SU-DHL-6 (cell line): ENCODE measurements around the gene EPB41L3.

Experiments used
- H2AFZ ChIP-seq: fragments of 200-600 bp; sonication (generic); 2 replicates; pipeline ENCODE4 v1.6.1; 2014; ENCODE audit warnings: low read depth, mild to moderate bottlenecking, moderate library complexity, mixed read lengths, antibody characterized with exemption, low read length; ENCODE audit not compliant: severe bottlenecking
- H3F3A ChIP-seq: fragments of 200-600 bp; shearing (Covaris generic); 2 replicates; pipeline ENCODE4 v1.6.0; 2016; ENCODE audit warnings: antibody characterized with exemption, mild to moderate bottlenecking; ENCODE audit not compliant: insufficient read depth
- H3K27ac ChIP-seq: fragments of 200-600 bp; sonication (generic); 2 replicates; pipeline ENCODE4 v1.5.1; 2016; ENCODE audit warnings: low read depth, mild to moderate bottlenecking, low read length, moderate library complexity, mixed read lengths
- H3K27me3 ChIP-seq: fragments of 200-600 bp; sonication (generic), shearing (Covaris generic); 2 replicates; pipeline ENCODE4 v1.6.0; 2014; ENCODE audit warnings: mild to moderate bottlenecking, low read length
- H3K36me3 ChIP-seq: fragments of 200-600 bp; sonication (generic); 2 replicates; pipeline ENCODE4 v1.6.1; 2014; ENCODE audit warnings: mild to moderate bottlenecking, low read length, mixed read lengths
- H3K4me2 ChIP-seq: fragments of 300-600, 200-600 bp; shearing (Covaris generic), sonication (generic); 2 replicates; pipeline ENCODE4 v1.6.0; 2014; ENCODE audit warnings: low read length, low read depth, mild to moderate bottlenecking; ENCODE audit not compliant: poor library complexity, severe bottlenecking
- H3K4me3 ChIP-seq: fragments of 200-600 bp; sonication (generic); 2 replicates; pipeline ENCODE4 v1.5.1; 2014; ENCODE audit warnings: antibody characterized with exemption, low read length, mild to moderate bottlenecking, mixed read lengths; ENCODE audit not compliant: insufficient read depth, poor library complexity, severe bottlenecking
- H3K79me2 ChIP-seq: fragments of 200-600 bp; sonication (generic); 2 replicates; pipeline ENCODE4 v1.6.1; 2014; ENCODE audit warnings: mild to moderate bottlenecking, low read length, moderate library complexity; ENCODE audit not compliant: insufficient read depth
- H3K9ac ChIP-seq: fragments of 200-600 bp; sonication (generic); 2 replicates; pipeline ENCODE4 v1.7.0; 2014; ENCODE audit warnings: mild to moderate bottlenecking, low read length
- H3K9me2 ChIP-seq: fragments of 200-600 bp; sonication (generic); replicated peaks from 2 replicates; pipeline ENCODE4 v1.6.1; 2014; ENCODE audit warnings: low read length; ENCODE audit not compliant: insufficient read depth
- H3K9me3 ChIP-seq: fragments of 200-600 bp; sonication (generic); 2 replicates; pipeline ENCODE4 v1.6.1; 2014; ENCODE audit warnings: low read length, mixed read lengths; ENCODE audit not compliant: insufficient read depth
- H4K20me1 ChIP-seq: fragments of 200-600 bp; sonication (generic); 2 replicates; pipeline ENCODE4 v1.6.1; 2014; ENCODE audit warnings: low read depth, mild to moderate bottlenecking, antibody characterized with exemption, low read length, moderate library complexity, mixed read lengths
- CTCF ChIP-seq: fragments of 200-600 bp; sonication (generic); IDR thresholded peaks from one replicate; pipeline ENCODE4 v1.5.1; 2017; ENCODE audit warnings: antibody characterized with exemption, mild to moderate bottlenecking, low read length, moderate library complexity; ENCODE audit not compliant: insufficient read depth, poor library complexity, severe bottlenecking
- EZH2phosphoT487 ChIP-seq: fragments of 200-600 bp; sonication (generic), shearing (Covaris generic); conservative IDR thresholded peaks from 2 replicates; pipeline ENCODE4 v1.6.1; 2018; ENCODE audit warnings: mild to moderate bottlenecking, antibody characterized with exemption, low read length, moderate library complexity, mixed read lengths

EPB41L3 gene

GRCh38 chr18:5415665-5416064, 128.1 kb downstream of the EPB41L3 start:
- no peak overlapping the region for H3K4me2 ChIP-seq
- no peaks in the 10 kb centered on the region for H3K27me3 ChIP-seq
- H3K27ac ChIP-seq: no peak overlapping the region
- no peaks in the 10 kb centered on the region for H4K20me1 ChIP-seq
- no peaks in the 10 kb centered on the region for H3K36me3 ChIP-seq
- no peak overlapping the region for H3K4me3 ChIP-seq
- no peaks in the 10 kb centered on the region for H3K9me2 ChIP-seq
- no peak for TF ChIP-seq CTCF
- no peak for TF ChIP-seq EZH2phosphoT487
- no peak overlapping the region for H2AFZ ChIP-seq
- no peaks in the 10 kb centered on the region for H3K79me2 ChIP-seq
- no peaks in the 10 kb centered on the region for H3K9me3 ChIP-seq
- H3K9ac ChIP-seq: no peak overlapping the region
- no peaks in the 10 kb centered on the region for H3F3A ChIP-seq

- TF ChIP-seq EZH2phosphoT487 (no peak), CTCF (no peak)
- Histone ChIP-seq H2AFZ (no peak overlapping the region), H3K36me3 (no peaks in the 10 kb centered on the region), H4K20me1 (no peaks in the 10 kb centered on the region), H3K4me3 (no peak overlapping the region), H3F3A (no peaks in the 10 kb centered on the region), H3K9me2 (no peaks in the 10 kb centered on the region), H3K4me2 (no peak overlapping the region), H3K27ac (no peak overlapping the region), H3K9me3 (no peaks in the 10 kb centered on the region), H3K79me2 (no peaks in the 10 kb centered on the region), H3K9ac (no peak overlapping the region), H3K27me3 (no peaks in the 10 kb centered on the region)
Observed at GRCh38 chr18:5415031-5415430, 128.8 kb downstream of the EPB41L3 start.

- H3K27me3 ChIP-seq: no peaks in the 10 kb centered on the region
Observed at GRCh38 chr18:5414546-5414945, 129.3 kb downstream of the EPB41L3 start.

More at GRCh38 chr18:5414546-5414945, 129.3 kb downstream of the EPB41L3 start:
- no peaks in the 10 kb centered on the region for H4K20me1 ChIP-seq
- H2AFZ ChIP-seq: no peak overlapping the region
- H3K9me3 ChIP-seq: no peaks in the 10 kb centered on the region
- no peak overlapping the region for H3K9ac ChIP-seq
- no peak overlapping the region for H3K27ac ChIP-seq
- TF ChIP-seq EZH2phosphoT487: no peak
- no peak for TF ChIP-seq CTCF
- H3K4me2 ChIP-seq: no peak overlapping the region
- no peaks in the 10 kb centered on the region for H3K36me3 ChIP-seq
- no peaks in the 10 kb centered on the region for H3K9me2 ChIP-seq
- H3K79me2 ChIP-seq: no peaks in the 10 kb centered on the region
- H3F3A ChIP-seq: no peaks in the 10 kb centered on the region
- no peak overlapping the region for H3K4me3 ChIP-seq
